ENCODE measurements around the gene KSR1. TPM values are rescaled to one million over a fixed set of nuclear protein-coding genes. Genes with fewer than 3 reads are reported as not detected.
"Not testable (repeated sequence)": the region's sequence is repeated elsewhere in the genome, so short reads cannot be mapped to it uniquely, and the experiment has no call there.

KSR1 gene
- total RNA-seq, 1 donor from 2014 or later = 8.3 TPM

GRCh38 chr17:27647765-27648164 is 191.5 kb downstream of the KSR1 start:
- intact Hi-C loops (cut with DNase I) = no loop called here
- ATAC-seq (ENCODE audit: poor library complexity) (no peak), DNase-seq (no peak)

DNA sequence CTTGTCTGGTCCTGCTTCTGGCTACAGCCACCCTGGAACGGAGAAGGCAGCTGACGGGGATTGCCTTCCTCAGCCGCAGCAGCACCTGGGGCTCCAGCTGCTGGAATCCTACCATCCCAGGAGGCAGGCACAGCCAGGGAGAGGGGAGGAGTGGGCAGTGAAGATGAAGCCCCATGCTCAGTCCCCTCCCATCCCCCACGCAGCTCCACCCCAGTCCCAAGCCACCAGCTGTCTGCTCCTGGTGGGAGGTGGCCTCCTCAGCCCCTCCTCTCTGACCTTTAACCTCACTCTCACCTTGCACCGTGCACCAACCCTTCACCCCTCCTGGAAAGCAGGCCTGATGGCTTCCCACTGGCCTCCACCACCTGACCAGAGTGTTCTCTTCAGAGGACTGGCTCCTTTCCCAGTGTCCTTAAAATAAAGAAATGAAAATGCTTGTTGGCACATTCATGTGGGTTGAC is 192.9 kb downstream of the KSR1 start:
- DNase-seq; intact Hi-C loops (cut with DNase I): not testable (repeated sequence)
- peak; percentile 64 for ATAC-seq (ENCODE audit: poor library complexity)

GRCh38 chr17:27649929-27650328 is 193.7 kb downstream of the KSR1 start:
- DNase-seq (peak; percentile 77), ATAC-seq (ENCODE audit: poor library complexity) (peak; percentile 74)
- intact Hi-C loops (cut with DNase I) = loop anchor here (5.0 to 10.0 kb wide), 2 partner anchors 105 to 227 kb away; no protein-coding TSS in a partner anchor

DNA sequence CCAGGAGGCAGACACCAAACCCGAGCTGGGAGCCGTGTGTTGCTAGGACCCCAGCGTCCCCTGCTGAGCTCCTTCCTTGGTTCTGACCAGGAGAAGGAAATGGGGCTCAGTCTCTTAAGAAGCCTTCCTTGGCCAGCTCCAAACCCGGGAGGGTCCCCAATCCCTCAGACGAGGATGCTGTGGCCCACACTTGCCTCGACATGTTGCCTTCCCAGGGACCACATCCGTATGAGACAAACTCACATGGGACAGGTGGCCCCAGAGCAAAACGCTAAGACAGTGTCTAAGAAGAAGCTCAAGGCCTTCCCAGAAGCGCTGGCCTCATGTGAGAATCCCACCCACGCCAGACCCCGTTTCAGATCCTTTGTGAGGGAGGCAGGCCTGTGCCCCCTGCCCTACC is 194.6 kb downstream of the KSR1 start:
- no peak for DNase-seq

DNA sequence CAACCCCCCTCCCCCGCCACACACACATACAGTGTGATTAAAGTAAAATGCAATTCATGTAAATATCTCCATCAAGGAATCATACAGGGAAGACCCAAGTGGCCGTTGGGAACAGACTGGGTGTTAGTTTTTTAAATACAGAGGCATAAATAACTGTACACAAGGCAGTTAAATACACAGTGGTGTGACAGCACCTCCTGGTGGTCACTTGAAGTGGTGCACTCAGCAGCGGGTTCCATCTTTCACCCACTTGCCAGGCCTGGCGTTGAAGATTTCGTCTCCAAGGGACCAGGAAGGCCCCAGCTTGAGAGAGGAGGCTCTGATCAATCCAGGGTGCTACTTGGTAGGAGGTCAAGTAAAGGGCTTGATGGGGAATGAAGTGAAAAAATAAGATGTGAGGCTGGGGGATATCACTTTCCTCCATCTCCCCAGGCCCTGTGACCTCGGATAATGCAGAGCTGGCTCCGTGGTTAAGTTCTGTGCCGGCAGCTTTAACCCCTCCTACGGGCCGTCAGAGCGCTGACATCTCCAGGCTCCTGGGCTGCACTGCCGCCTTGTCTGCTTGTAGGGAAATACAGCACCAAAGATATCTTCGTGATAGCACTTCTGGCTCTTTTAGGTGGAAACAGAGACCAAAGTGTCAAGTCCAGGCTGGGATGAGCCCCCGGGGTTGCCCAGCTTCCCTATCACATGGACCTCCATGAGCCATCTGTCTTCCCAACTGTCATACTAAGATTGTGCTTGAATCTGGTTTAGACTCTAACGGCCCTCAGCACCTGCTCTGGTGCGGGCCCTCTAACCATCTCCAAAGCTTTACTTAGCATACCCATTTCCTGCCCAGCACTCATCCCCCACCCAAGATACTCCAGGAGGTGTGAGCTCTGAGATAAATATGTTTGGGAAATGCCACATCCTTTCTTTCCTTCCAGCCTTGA is 195.4 kb downstream of the KSR1 start:
- ATAC-seq (ENCODE audit: poor library complexity) (peak; percentile 64), DNase-seq (peak; percentile 79)
- intact Hi-C loops (cut with DNase I) = loop anchor here (1.0 to 10.0 kb wide), 3 partner anchors 49 to 226 kb away; no protein-coding TSS in a partner anchor

More for the DNA sequence above, 194.6 kb downstream of the KSR1 start:
- ATAC-seq (ENCODE audit: poor library complexity) = no peak
- intact Hi-C loops (cut with DNase I) = loop anchor here (1.0 to 10.0 kb wide), 3 partner anchors 49 to 226 kb away; no protein-coding TSS in a partner anchor

- intact Hi-C loops (cut with DNase I) = loop anchor here (5.0 to 10.0 kb wide), 2 partner anchors 101 to 224 kb away; no protein-coding TSS in a partner anchor
- ATAC-seq (ENCODE audit: poor library complexity); DNase-seq: not testable (repeated sequence)
These were observed 197.3 kb downstream of the KSR1 start for GRCh38 chr17:27653449-27653971.

DNA sequence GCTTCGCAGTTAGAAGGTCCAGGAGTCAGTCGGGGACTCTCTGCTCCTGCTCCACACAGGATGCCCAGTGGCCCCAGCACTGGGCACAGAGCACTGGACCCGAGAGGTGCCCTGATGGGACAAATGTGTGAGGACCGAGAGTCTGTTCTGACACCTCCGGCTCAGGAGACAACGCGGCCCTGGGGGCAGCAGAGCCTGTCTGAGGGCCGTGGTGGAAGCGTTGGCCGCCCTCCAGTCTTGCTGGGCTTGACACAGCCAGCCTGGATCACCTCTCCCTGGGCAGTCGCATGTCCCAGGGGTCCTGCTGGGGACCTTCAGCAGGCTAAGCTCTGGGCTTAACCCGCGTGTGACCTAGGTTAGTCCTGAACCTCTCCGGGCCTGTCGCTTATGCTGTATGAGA is 197.9 kb downstream of the KSR1 start:
- intact Hi-C loops (cut with DNase I) = loop anchor here (5.0 to 10.0 kb wide), 2 partner anchors 101 to 223 kb away; no protein-coding TSS in a partner anchor
- ATAC-seq (ENCODE audit: poor library complexity) = no peak
- no peak for DNase-seq

DNA sequence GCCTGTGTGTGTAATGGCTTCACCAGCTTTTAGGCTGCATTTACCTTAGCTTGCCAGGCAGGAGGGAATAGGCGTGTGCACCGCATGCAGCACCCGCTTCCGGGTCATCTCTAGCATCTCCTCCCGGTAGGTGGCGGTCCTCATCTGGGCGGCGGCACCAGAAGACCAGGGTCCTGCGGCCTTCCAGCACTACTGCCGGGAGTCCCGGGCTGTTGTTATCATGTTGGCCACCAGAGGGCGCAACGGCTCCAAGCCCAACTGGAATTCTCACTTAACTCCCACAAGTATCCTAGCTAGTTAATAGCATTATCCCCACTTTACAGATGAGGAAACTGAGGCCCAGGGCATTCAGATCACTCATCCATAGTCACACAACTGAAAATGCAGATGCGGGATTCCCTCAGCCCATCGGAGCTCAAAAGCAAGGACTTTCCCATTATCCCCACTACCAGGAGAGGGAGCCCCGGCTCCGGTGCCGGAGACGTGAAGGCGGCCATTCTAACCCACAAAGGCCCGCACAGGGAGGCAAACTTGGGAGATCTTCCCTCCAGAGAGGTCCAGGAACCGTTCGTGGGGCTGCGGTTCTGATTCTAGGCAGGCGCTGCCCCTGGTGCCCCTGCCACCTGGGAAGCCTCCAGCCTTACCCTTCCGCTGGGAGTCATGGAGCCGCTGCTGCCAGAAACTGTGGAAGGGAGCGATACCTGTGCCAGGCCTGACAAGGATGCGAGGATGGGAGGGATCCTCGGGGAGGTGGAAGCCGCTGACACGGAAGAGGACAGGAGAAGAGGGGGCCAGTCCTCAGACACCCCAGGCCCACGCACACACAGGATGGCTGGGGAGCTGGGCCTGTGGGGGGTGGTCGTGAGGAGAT is 198.6 kb downstream of the KSR1 start:
- ATAC-seq (ENCODE audit: poor library complexity) = peak; percentile 44
- intact Hi-C loops (cut with DNase I) = loop anchor here (5.0 to 10.0 kb wide), 2 partner anchors 100 to 222 kb away; no protein-coding TSS in a partner anchor

DNA sequence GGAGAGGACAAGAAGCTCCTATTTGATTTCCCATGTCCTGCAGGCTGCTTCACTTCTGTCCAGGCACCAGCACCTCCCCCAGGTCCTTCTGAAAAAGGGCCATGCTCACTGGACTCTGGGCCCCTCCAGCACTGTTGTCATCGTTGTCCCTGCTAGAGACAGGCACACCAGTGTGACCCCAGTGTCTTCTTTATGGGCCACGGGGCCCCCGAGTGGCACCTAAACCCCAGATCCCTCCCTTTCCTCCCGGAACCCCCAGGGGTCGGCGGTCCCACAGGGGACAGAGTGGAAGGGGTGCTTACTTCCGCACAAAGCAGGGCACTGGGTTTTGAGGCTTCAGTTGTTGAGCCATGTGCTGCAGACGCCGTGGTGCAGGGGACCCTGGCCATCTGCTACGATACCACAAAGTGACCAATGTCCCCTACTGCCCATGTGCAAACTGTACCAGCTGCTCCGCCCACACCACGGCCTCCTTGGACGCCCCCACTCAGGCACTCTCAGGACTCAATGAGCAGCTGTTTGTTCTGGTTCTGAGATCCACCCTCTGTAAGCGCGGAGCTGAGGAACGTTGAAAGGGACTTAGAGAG is 199.4 kb downstream of the KSR1 start:
- not testable (repeated sequence) for DNase-seq

More for the DNA sequence above, 198.6 kb downstream of the KSR1 start:
- peak; percentile 81 for DNase-seq

GRCh38 chr17:27656620-27657019 is 200.4 kb downstream of the KSR1 start:
- intact Hi-C loops (cut with DNase I) = loop anchor here (10.0 kb wide), 1 partner anchor 98 kb away; no protein-coding TSS in a partner anchor
- ATAC-seq (ENCODE audit: poor library complexity); DNase-seq: not testable (repeated sequence)

More for the DNA sequence above, 199.4 kb downstream of the KSR1 start:
- intact Hi-C loops (cut with DNase I) = loop anchor here (10.0 kb wide), 1 partner anchor 99 kb away; no protein-coding TSS in a partner anchor
- ATAC-seq (ENCODE audit: poor library complexity) = not testable (repeated sequence)

DNA sequence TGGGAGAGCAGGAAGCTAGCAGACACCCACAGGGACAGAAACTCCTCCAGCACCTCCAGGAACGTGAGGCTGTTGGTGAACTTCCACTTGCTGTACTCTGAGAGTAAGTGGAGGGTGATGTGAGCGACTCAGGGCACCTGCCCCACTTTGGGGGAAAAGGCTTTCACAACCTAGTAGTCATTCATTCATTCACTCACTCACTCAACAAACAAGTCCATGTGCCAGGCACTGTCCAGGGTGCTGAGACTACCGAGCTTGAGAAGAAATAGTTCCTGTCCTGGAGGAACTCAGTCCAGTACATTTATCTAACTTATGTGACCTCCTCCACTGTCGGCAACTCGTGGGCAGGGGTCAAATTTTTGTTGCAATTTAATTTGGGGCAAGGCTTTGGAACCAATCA is 201.4 kb downstream of the KSR1 start:
- DNase-seq (no peak), ATAC-seq (ENCODE audit: poor library complexity) (no peak)
- intact Hi-C loops (cut with DNase I) = loop anchor here (10.0 kb wide), 1 partner anchor 97 kb away; no protein-coding TSS in a partner anchor

DNA sequence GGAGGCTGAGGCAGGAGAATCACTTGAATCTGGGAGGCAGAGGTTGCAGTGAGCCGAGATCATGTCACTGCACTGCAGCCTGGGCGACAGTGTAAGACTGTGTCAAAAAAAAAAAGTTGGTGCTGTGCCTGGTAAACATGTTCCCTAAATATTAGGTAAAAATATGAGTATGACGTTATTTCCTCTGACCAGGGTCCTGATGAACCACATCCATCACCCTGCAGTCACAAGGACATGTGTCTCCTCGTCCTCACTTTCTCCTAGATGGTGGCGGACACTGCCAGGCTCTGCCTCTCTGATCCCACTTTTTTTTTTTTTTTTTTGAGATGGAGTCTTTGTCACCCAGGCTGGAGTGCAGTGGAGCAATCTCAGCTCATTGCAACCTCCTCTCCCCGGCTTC is 203.4 kb downstream of the KSR1 start:
- intact Hi-C loops (cut with DNase I) = loop anchor here (10.0 kb wide), 1 partner anchor 95 kb away; no protein-coding TSS in a partner anchor
- ATAC-seq (ENCODE audit: poor library complexity) = no peak

DNA sequence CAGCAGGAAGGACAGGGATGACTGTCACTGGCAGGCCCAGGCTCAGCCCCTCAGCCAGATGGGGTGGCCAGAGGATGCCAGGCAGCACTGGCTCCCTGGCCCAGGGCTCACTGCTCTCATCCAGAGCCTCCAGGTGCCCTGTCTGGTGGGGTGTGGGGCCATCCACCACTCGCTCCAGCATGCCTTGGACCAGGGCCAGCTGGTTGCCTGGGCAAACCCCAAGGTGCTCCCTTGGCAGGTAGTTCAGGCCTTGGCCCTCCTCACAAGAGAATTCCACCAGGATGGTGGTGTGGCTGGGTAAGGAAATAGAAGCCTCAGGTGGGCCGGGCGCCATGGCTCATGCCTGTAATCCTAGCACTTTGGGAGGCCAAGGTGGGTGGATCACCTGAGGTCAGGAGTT is 204.2 kb downstream of the KSR1 start:
- intact Hi-C loops (cut with DNase I) = no loop called here
- ATAC-seq (ENCODE audit: poor library complexity) (no peak), DNase-seq (no peak)

More for the DNA sequence above, 203.4 kb downstream of the KSR1 start:
- DNase-seq = no peak

DNA sequence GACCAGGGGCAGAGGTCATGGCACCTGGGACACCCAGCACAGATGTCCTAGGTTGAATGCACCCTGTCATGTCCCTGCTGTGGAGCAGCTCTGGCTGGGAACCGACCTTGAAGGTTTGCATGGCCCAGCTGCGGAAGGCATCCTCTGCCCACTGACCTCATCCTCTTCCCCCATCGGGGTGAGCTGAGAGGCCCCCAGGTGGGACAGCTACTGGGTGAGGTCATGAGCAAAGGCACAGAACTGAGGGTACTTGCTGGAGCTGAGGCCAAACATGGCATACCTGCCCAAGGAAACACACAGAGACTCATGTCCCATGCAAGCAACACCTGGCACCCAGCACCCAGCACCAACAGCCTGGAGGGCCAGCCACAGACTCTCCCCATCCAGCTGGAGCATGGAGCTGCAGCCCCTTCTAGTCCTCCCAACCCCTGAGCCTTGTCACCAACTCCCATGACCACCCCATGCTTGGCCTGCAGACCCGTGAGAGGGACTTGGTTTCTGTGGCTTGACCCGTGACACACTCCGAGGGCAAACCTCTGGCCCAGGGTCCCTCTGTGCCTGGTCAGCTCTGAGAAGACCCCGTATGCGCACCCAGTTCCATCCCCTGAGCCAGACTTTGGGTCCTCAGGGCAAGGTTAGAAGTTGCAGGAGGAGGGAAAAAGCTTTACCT is 207.8 kb downstream of the KSR1 start:
- ATAC-seq (ENCODE audit: poor library complexity) = no peak
- intact Hi-C loops (cut with DNase I) = no loop called here

DNA sequence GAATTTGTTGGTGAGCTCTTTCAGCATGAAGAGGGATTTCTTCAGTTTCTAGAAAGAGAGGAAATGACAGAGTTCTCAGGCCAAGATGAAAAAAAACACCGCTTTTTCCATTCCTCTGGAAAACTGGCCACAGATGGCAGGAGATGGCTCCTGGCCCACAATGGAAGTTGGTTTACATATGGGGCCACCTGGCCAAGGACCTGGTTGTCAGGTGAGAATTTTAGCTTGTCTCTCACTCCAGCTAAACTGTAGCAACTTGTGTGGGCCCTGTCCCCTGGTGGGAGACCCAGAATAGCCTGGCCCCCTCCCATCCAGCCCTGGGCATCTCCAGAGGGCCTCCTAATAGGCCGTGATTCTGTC is 208.3 kb downstream of the KSR1 start:
- no peak for DNase-seq
- ATAC-seq (ENCODE audit: poor library complexity) = no peak
- intact Hi-C loops (cut with DNase I) = no loop called here

More for the DNA sequence above, 207.8 kb downstream of the KSR1 start:
- no peak for DNase-seq

DNA sequence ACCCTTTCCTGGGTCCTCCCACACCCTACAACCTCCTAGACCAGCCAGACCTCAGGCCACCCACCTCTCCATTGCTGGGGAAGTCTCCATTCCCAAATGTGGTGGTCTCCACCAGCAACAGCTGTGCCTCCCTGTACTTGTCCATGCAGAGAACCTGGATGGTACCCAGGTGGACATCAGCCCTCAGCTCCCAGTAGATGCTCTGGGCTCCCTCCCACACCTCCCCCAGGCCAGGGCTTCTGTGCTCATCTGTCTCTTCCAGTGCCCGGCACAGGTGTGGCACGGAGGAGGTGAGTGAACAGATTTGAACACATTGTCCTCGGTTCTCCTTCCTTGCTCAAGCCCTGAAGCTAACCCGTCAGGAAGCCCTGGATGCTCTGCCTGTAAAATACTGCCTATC is 209.3 kb downstream of the KSR1 start:
- intact Hi-C loops (cut with DNase I) = no loop called here
- DNase-seq (no peak), ATAC-seq (ENCODE audit: poor library complexity) (no peak)

DNA sequence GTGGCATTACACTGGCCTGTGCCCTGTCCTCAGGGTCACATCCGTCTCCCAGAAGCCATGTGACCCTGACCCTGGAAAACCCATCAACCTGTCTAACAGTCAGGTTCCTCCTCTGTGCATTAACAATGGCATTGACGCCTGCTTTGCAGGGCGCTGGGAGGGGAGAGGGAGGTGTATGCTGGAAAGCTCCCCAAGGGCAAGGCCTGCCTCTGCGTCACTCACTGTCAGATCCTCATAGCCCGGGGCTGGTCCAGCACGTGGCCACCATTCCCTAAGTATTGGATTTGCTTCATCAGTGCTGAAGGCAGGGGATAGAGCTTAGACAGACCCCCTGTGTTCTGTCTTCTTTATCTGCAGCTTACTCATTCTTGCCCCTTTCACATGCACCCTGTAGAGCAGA is 210.0 kb downstream of the KSR1 start:
- DNase-seq; intact Hi-C loops (cut with DNase I); ATAC-seq (ENCODE audit: poor library complexity): not testable (repeated sequence)

All from Right ventricle myocardium superior (tissue), 1 donor.